ENCODE data around the gene ZBED3. TPM values are rescaled to one million over a fixed set of nuclear protein-coding genes. Genes with fewer than 3 reads are reported as not detected.

ZBED3 gene
- total RNA-seq, 1 donor from 2014 or later, result 6.5 TPM

GRCh38 chr5:77028631-77029375 lies 58.3 kb downstream of the ZBED3 start:
- DNase-seq (ENCODE audit: missing footprints), result no peak
- ATAC-seq, result no peak
- intact Hi-C loops (cut with DNase I), result no loop called here

- ATAC-seq (no peak), DNase-seq (ENCODE audit: missing footprints) (no peak)
- intact Hi-C loops (cut with DNase I), result no loop called here
These were observed 62.6 kb downstream of the ZBED3 start for GRCh38 chr5:77024490-77024889.

- ATAC-seq (no peak), DNase-seq (ENCODE audit: missing footprints) (no peak)
- intact Hi-C loops (cut with DNase I), result no loop called here
These were observed 64.3 kb downstream of the ZBED3 start for GRCh38 chr5:77022511-77023417.

Other genes starting within 250 kb of the ZBED3 start
- gene S100Z, start 237.3 kb downstream of the ZBED3 start, total RNA-seq, result not detected
- 1.3 TPM for gene CRHBP, start 134.2 kb downstream of the ZBED3 start, total RNA-seq
- gene AGGF1, start 56.9 kb downstream of the ZBED3 start, total RNA-seq, result 14.5 TPM
- 1.0 TPM for gene PDE8B, start 123.4 kb upstream of the ZBED3 start, total RNA-seq

Data from Right ventricle myocardium inferior (tissue), 1 donor.